ENCODE data around the gene NID2.

Gene NID2

GRCh38 chr14:52051251-52051650 is 17.6 kb downstream of the NID2 start:
- Histone ChIP-seq H3K27ac (no peak overlapping the region), H3K27me3 (ENCODE audit: insufficient read depth, low read depth, severe bottlenecking) (no peaks in the 10 kb centered on the region), H3K4me3 (ENCODE audit: low read depth, low read length) (no peak overlapping the region), H3K9me3 (ENCODE audit: severe bottlenecking) (no peaks in the 10 kb centered on the region), H3K36me3 (no peaks in the 10 kb centered on the region)
- TF ChIP-seq CTCF (IDR thresholded peaks at IDR 0.05; ENCODE audit: low read depth, low read length) = no peak
- DNase-seq = no peak

GRCh38 chr14:52049721-52050588 is 18.9 kb downstream of the NID2 start:
- no peak for DNase-seq
- Histone ChIP-seq H3K27ac (no peak overlapping the region), H3K4me3 (ENCODE audit: low read depth, low read length) (no peak overlapping the region), H3K27me3 (ENCODE audit: insufficient read depth, low read depth, severe bottlenecking) (no peaks in the 10 kb centered on the region), H3K36me3 (no peaks in the 10 kb centered on the region), H3K9me3 (ENCODE audit: severe bottlenecking) (no peaks in the 10 kb centered on the region)
- no peak for TF ChIP-seq CTCF (IDR thresholded peaks at IDR 0.05; ENCODE audit: low read depth, low read length)

GRCh38 chr14:52049271-52049670 is 19.6 kb downstream of the NID2 start:
- TF ChIP-seq CTCF (IDR thresholded peaks at IDR 0.05; ENCODE audit: low read depth, low read length) = no peak
- Histone ChIP-seq H3K36me3 (no peaks in the 10 kb centered on the region), H3K27ac (no peak overlapping the region), H3K4me3 (ENCODE audit: low read depth, low read length) (no peak overlapping the region), H3K9me3 (ENCODE audit: severe bottlenecking) (no peaks in the 10 kb centered on the region), H3K27me3 (ENCODE audit: insufficient read depth, low read depth, severe bottlenecking) (no peaks in the 10 kb centered on the region)
- DNase-seq = no peak

- TF ChIP-seq CTCF (IDR thresholded peaks at IDR 0.05; ENCODE audit: low read depth, low read length) = no peak
- Histone ChIP-seq H3K4me3 (ENCODE audit: low read depth, low read length) (no peak overlapping the region), H3K27ac (no peak overlapping the region), H3K36me3 (no peaks in the 10 kb centered on the region), H3K9me3 (ENCODE audit: severe bottlenecking) (no peaks in the 10 kb centered on the region), H3K27me3 (ENCODE audit: insufficient read depth, low read depth, severe bottlenecking) (no peaks in the 10 kb centered on the region)
- DNase-seq = no peak
These were observed 20.1 kb downstream of the NID2 start for GRCh38 chr14:52048641-52049204.

GRCh38 chr14:52048116-52048515 is 20.7 kb downstream of the NID2 start:
- DNase-seq = no peak

More at GRCh38 chr14:52048116-52048515, 20.7 kb downstream of the NID2 start:
- H3K4me3 ChIP-seq (ENCODE audit: low read depth, low read length) = no peak overlapping the region
- no peaks in the 10 kb centered on the region for H3K9me3 ChIP-seq (ENCODE audit: severe bottlenecking)
- no peaks in the 10 kb centered on the region for H3K36me3 ChIP-seq
- no peaks in the 10 kb centered on the region for H3K27me3 ChIP-seq (ENCODE audit: insufficient read depth, low read depth, severe bottlenecking)
- H3K27ac ChIP-seq = no peak overlapping the region
- no peak for TF ChIP-seq CTCF (IDR thresholded peaks at IDR 0.05; ENCODE audit: low read depth, low read length)

Data from WERI-Rb-1 (cell line).